Measurements from ENCODE around the gene TCAIM. TPM values are rescaled to one million over a fixed set of nuclear protein-coding genes. Genes with fewer than 3 reads are reported as not detected.

The TCAIM gene
- total and polyA plus RNA-seq, 9 of the 15 experiments (the other 6 are each of a cell fraction or from before 2014, with no cell fraction given), result 19.7 to 53.3 (median 36.9) TPM

DNA sequence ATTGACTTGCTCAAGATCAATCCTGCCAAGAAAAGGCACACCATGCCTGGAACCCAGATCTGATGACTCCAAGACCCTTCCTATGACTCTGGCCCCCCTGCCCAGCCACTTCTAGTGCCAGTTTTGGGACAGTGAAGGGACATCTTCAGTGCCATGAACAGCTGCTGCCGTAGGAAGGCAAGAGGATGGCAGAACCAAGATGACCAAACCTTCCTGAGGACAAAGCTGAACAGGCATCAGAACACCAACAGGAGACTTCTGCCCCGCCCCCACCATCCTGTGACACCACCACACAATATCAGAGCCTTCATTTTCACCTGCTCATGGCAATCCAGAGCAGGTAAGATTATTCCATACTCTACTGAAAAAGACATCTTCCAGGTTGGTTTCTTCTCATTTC is 105.9 kb downstream of the TCAIM start (continued):
- TF ChIP-seq REST (IDR thresholded peaks at IDR 0.05; ENCODE audit: borderline replicate concordance) (no peak), REST (CRISPR knock-in tag; IDR thresholded peaks at IDR 0.05; ENCODE audit: low read depth) (no peak), GATAD2B (IDR thresholded peaks at IDR 0.05; ENCODE audit: borderline replicate concordance) (no peak)

Data from K562 (cell line).